Activated naive CD4-positive, alpha-beta T cell treated with anti-CD3 and anti-CD28 coated beads for 36 hours (primary cell): ENCODE measurements around the gene CYRIA. TPM values are rescaled to one million over a fixed set of nuclear protein-coding genes. Genes with fewer than 3 reads are reported as not detected.

Experiments used
- CTCF ChIA-PET: fragments of 350-600 bp; sonication (Branson Sonifier 250); formaldehyde crosslinking; loops from one replicate; lab custom pipeline; 2021; ENCODE audit warnings: antibody characterized with exemption; lab: Charles Lee
- DNase-seq: peaks from one replicate; pipeline ENCODE4 v3.0.0-alpha.2; 2020
- H3K27ac Mint-ChIP-seq: one replicate; pipeline ENCODE4 v1.8.0; 2021; ENCODE audit warnings: mild to moderate bottlenecking, mixed read lengths
- H3K27me3 Mint-ChIP-seq: one replicate; pipeline ENCODE4 v1.8.0; 2021; ENCODE audit warnings: low read depth, mixed read lengths
- H3K36me3 Mint-ChIP-seq: one replicate; pipeline ENCODE4 v1.8.0; 2021; ENCODE audit warnings: low read depth, mixed read lengths
- H3K4me1 Mint-ChIP-seq: one replicate; pipeline ENCODE4 v1.8.0; 2021; ENCODE audit warnings: low read depth, mixed read lengths
- H3K4me3 Mint-ChIP-seq: one replicate; pipeline ENCODE4 v1.8.0; 2021; ENCODE audit warnings: mild to moderate bottlenecking, moderate library complexity, mixed read lengths
- H3K9me3 Mint-ChIP-seq: one replicate; pipeline ENCODE4 v1.8.0; 2021; ENCODE audit warnings: mixed read lengths
- intact Hi-C: fragments of 100-400 bp; cut with micrococcal nuclease; formaldehyde crosslinking; loops from one replicate; pipeline ENCODE4 v1.15.1; 2023
- total RNA-seq, 2 experiments: library from RNA; stranded (reverse); gene quantifications; one replicate each; pipeline ENCODE4 v1.2.3, GENCODE V29; 2021

Gene CYRIA
- total RNA-seq, 2 experiments from 2014 or later, result 1.0 to 1.2 TPM

DNA sequence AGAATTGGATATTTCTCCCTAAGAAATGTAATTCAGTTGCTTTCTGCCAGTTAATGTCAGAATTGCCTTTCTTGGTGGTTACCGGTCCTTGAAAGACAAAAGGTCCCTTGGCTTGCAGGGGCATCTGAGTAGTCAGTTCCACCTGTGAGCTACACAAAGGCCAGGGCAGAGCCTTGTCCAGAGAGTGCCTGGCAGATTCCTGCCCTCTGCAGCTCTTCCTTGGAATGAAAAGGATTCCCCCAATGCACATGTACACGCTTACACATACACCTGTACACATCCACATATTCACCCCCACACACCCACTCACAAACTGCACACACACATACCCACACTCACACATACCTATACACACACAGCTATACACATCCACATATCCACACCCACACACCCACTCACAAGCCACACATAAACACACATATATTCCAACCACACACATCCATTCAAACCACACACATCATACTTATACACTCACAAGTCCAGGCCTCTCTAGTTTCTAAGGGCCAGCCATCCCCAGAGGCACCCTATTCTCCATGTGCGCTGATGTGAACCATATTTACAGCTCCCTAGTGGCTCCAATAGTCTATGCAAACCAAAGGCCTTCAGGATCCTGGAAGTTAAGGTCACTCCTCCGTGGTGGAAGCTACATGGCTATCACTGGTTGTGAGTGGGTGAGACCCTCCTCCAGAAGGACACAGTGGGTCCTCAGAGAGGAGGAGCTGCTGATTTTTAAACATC is 9.6 kb downstream of the CYRIA start:
- Mint-ChIP-seq H3K27me3 (peaks cover 3% of the 10 kb centered on the region), H3K4me3 (no peak overlapping the region), H3K27ac (no peak overlapping the region)

DNA sequence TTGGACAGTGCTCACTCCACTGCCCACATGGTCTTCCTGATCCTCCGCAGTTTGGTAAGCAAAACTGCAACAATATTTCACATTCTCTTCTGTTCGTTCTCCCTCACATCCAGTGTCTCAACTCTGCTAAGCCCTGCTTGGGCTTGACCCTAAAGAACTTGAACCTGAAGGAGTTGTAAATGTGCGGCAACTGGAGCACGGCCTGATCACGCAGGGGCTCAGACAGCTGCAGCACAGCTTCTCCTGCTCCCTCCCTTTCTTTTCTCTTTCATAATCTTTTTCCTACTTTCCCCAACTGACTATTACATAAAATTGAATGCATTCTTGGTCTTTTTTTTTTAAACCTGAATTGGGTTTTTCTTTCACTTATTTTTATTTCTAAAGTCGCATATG is 10.2 kb downstream of the CYRIA start:
- Mint-ChIP-seq H3K4me1 (no peaks in the 10 kb centered on the region), H3K4me3 (no peak overlapping the region), H3K27ac (no peak overlapping the region), H3K27me3 (peaks cover 3% of the 10 kb centered on the region), H3K36me3 (no peaks in the 10 kb centered on the region), H3K9me3 (no peaks in the 10 kb centered on the region)
- DNase-seq, result no peak
- intact Hi-C loops, result no loop called here
- CTCF ChIA-PET, result interaction anchor here (0.7 to 1.6 kb wide), 2 partner anchors 102 to 928 kb away, joined by 4 to 5 read pairs; no protein-coding TSS in a partner anchor

More for the DNA sequence above, 9.6 kb downstream of the CYRIA start:
- CTCF ChIA-PET, result no interaction called here
- H3K4me1 Mint-ChIP-seq, result no peaks in the 10 kb centered on the region
- intact Hi-C loops, result no loop called here
- no peaks in the 10 kb centered on the region for H3K9me3 Mint-ChIP-seq
- no peak for DNase-seq
- H3K36me3 Mint-ChIP-seq, result no peaks in the 10 kb centered on the region

DNA sequence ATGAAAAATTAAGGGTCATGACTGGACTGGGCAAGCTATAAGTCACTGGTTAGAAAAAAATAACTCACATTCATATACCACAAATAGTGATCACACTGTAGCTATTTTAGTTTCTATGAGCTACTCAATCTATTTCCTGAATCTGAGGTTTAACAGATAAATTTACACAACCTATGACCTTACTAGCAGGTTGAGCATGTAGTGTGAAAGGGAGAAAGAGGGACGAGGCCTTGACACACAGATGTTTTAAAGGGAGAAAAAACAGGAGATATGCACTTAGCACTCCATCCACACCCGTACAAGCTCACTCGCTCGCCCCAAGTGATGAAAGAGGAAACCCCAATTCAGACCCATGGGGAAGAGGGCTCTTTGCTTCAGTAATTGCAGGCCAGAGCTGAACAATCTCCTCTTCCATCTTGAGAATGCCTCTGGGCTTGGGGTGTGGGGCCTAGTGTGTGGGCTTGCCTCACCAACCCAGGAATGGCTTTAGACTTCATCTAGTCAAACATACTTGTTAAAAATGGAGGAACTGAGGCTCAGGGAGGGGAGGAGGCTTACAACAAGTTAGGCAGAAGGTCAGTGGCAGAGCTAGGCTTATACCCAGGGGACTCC is 10.7 kb downstream of the CYRIA start:
- DNase-seq, result no peak
- intact Hi-C loops, result no loop called here
- no peaks in the 10 kb centered on the region for H3K4me1 Mint-ChIP-seq
- H3K27me3 Mint-ChIP-seq, result peaks cover 3% of the 10 kb centered on the region
- H3K4me3 Mint-ChIP-seq, result no peak overlapping the region
- no peaks in the 10 kb centered on the region for H3K9me3 Mint-ChIP-seq
- no peak overlapping the region for H3K27ac Mint-ChIP-seq
- CTCF ChIA-PET, result interaction anchor here (0.7 to 1.6 kb wide), 2 partner anchors 102 to 928 kb away, joined by 4 to 5 read pairs; no protein-coding TSS in a partner anchor
- no peaks in the 10 kb centered on the region for H3K36me3 Mint-ChIP-seq

DNA sequence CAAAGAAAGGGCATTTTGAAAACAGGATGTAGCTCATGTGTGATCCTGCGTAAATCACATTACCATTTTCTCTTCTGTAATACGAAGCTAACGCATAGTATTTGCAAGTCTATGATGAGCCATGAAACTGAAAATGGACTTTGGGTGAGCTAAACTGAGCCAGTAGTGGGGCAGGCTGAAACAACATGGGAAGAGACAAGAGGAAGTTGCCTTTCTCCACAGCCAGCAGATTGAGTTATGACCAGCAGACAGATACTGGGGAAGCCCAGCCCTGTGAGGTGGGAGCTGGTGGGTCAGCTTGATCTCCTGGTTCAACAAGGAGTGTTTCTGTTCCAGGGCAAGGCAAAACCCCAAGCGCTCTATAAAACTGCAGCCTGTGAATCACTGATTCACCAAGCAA is 11.8 kb downstream of the CYRIA start:
- no peak overlapping the region for H3K4me3 Mint-ChIP-seq
- no peaks in the 10 kb centered on the region for H3K4me1 Mint-ChIP-seq
- CTCF ChIA-PET, result interaction anchor here (1.3 to 1.6 kb wide), 2 partner anchors 45 to 104 kb away, joined by 3 to 5 read pairs; no protein-coding TSS in a partner anchor
- no peaks in the 10 kb centered on the region for H3K9me3 Mint-ChIP-seq
- DNase-seq, result no peak
- H3K36me3 Mint-ChIP-seq, result no peaks in the 10 kb centered on the region
- intact Hi-C loops, result no loop called here
- no peak overlapping the region for H3K27ac Mint-ChIP-seq
- H3K27me3 Mint-ChIP-seq, result peaks cover 3% of the 10 kb centered on the region

DNA sequence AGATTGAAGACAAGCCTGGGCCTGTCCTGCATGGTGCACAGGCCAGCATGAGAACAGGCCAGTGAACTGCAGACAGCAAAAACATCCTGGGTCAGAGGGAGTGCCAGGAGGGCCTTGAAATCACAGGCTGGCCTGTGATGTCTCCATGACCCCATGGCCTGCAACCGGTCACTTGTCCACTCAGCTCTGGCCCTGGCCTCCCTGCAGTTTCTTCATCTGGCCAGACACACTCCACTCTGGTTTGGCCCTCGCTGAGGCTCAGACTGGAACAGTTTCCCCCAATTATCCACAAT is 12.6 kb downstream of the CYRIA start:
- Mint-ChIP-seq H3K4me1 (no peaks in the 10 kb centered on the region), H3K4me3 (no peak overlapping the region), H3K27ac (no peak overlapping the region), H3K9me3 (no peaks in the 10 kb centered on the region), H3K27me3 (no peaks in the 10 kb centered on the region), H3K36me3 (no peaks in the 10 kb centered on the region)
- no peak for DNase-seq
- CTCF ChIA-PET, result interaction anchor here (1.3 kb wide), 1 partner anchor 44 kb away, joined by 3 read pairs; no protein-coding TSS in a partner anchor
- intact Hi-C loops, result no loop called here

DNA sequence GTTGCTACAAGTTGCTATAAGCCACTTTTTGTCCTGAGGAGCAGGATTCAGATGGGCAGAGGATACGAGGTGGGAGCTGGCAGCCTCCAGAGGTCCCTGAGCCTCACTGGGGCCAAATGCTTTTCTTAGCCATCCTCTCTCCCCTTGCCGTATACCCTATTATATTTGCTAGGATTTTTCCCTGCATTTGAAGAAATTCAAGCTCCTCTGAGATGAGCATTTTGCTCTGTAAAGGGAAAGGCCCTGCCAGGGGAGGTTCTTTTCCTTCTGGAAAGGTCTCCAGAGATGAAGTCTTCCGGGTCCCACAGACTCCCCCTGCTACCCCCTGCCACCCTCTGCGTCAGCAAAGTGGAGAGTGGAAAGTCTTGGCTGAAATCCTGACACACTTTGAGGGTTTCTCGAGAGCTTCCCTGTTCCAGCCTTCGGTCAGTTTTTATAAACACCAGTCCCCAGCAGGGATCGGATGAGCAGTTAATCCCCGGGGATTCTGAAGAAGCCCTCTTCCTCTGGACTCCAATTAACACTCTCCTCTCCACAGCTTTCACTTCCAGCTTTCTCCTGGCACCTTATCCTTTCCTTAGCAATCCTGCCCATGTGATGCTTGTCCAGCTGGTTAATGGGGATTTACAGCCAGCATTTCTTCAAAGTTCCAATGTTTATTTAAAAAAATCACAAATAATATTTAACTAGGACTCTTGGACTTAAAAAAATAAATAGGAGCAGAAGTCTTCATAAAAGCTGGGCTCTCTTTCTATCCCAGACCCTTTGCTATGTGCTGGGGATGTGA is 13.1 kb downstream of the CYRIA start:
- intact Hi-C loops, result no loop called here
- H3K27me3 Mint-ChIP-seq, result no peaks in the 10 kb centered on the region
- no peaks in the 10 kb centered on the region for H3K36me3 Mint-ChIP-seq
- DNase-seq, result no peak
- no peaks in the 10 kb centered on the region for H3K4me1 Mint-ChIP-seq
- CTCF ChIA-PET, result interaction anchor here (1.3 kb wide), 1 partner anchor 43 kb away, joined by 3 read pairs; no protein-coding TSS in a partner anchor
- no peak overlapping the region for H3K4me3 Mint-ChIP-seq
- no peak overlapping the region for H3K27ac Mint-ChIP-seq
- no peaks in the 10 kb centered on the region for H3K9me3 Mint-ChIP-seq

DNA sequence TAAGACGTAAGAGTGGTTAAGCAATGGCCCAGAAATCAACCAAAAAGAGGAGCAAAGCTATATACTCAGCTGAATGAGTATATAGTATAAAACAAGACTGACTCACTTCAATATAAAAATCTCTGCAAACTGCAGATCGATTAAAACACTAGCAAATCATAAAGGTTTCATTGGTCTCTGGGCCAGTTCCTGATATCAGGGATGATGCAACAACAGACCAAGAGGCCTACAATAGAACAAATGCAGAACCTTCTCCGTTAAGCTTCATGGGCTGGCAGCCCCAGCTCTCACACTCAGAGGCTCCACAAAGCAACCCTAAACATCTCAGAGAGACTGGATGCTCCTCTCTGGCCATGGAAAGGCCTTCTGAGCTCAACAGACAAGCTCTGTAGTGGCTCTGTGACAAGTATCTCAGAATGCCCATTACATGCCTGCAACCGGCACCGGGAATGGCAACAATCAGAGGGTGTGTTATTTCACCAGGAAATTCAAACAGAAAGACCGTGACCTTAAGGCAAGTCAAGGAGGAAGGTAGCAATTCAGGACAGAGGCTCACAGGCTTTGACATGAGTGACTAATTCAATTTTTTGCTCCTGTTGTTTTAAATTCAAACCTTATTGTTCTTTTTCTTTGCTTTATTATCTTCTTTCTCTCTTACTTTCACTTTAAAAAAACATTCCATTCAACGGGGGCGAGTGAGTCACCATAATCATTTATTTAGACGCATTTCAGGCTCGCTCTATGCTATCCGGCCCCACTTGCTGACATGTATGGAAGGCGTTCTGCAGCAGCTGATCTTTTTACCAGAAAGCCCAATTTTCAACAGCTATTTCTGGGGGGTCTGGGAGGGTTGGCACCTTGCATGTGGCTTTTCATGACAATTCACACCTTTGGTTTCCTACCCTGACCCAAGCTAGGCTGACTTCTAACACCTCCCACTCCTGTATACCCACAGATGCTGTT is 15.1 kb downstream of the CYRIA start:
- Mint-ChIP-seq H3K27me3 (no peaks in the 10 kb centered on the region), H3K9me3 (no peaks in the 10 kb centered on the region), H3K4me3 (no peak overlapping the region), H3K36me3 (no peaks in the 10 kb centered on the region), H3K4me1 (no peaks in the 10 kb centered on the region), H3K27ac (no peak overlapping the region)
- CTCF ChIA-PET, result no interaction called here
- intact Hi-C loops, result no loop called here
- DNase-seq, result no peak

DNA sequence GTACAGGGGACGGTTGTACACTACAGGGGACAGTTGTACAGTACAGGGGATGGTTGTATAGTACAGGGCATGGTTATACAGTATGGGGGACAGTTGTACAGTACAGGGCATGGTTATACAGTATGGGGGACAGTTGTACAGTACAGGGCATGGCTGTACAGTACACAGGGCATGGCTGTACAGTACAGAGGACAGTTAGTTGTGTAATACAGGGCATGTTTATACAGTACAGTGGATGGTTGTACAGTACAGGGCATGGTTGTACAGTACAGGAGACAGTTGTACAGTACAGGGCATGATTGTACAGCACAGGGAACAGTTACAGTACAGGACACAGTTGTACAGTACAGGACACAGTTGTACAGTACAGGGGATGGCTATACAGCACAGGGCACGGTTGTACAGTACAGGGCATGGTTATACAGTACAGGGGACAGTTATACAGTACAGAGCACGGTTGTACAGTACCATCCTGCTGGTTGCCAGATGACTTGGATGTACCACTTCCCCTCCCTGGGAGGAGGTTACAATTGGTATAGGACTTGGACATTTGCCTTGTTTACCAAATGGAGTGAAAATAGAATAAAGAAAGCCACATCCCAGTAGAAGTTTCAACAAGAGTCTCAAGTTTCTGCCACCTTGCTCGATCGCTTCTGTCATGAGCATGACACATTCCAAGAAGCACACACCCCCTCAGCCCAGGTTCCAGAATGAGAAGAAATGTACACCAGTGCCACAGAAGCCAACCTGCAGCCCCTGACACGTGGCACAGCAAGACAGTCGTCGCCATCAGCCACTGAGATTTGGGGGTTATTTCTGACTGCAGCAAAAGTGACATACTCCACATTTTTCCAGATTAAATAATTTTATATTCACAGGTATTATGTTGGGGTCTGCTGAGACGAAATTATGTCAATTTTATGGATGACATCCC is 16.0 kb downstream of the CYRIA start:
- H3K4me1 Mint-ChIP-seq, result no peaks in the 10 kb centered on the region
- intact Hi-C loops, result no loop called here
- H3K4me3 Mint-ChIP-seq, result no peak overlapping the region
- H3K9me3 Mint-ChIP-seq, result no peaks in the 10 kb centered on the region
- no peak overlapping the region for H3K27ac Mint-ChIP-seq
- H3K36me3 Mint-ChIP-seq, result no peaks in the 10 kb centered on the region
- CTCF ChIA-PET, result no interaction called here
- DNase-seq, result no peak
- H3K27me3 Mint-ChIP-seq, result no peaks in the 10 kb centered on the region

DNA sequence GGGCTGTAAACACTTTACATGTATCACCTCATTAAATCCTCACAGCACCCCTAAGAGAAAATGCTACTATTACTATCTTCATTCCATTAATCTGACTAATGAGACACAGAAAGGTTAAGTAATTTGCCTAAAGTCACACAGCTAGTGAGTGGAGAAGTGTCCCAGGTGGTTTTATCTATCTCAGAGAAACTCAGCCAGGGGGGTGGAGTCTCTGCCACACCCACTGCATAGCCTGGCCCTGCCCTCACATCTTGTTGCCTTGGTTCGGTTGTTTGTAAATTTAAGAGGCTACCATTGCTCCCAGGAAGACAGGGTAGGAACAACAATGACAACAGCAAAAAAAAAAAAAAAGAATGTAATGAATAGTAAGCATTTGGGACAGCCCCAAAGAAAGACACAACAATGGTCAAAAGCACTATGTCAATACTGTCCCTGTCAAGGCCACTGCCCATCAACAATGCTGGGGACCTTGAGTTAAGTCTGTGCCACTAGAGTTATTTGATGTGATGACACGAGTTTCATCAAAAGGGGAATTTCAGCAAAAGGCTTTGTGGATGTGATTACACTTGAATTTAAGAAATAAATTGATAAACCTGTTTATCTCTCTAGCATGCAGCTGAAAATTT is 17.5 kb downstream of the CYRIA start:
- intact Hi-C loops, result no loop called here
- H3K27ac Mint-ChIP-seq, result no peak overlapping the region
- no peaks in the 10 kb centered on the region for H3K9me3 Mint-ChIP-seq
- H3K36me3 Mint-ChIP-seq, result no peaks in the 10 kb centered on the region
- no peaks in the 10 kb centered on the region for H3K4me1 Mint-ChIP-seq
- DNase-seq, result no peak
- no peak overlapping the region for H3K4me3 Mint-ChIP-seq
- H3K27me3 Mint-ChIP-seq, result no peaks in the 10 kb centered on the region
- CTCF ChIA-PET, result no interaction called here

DNA sequence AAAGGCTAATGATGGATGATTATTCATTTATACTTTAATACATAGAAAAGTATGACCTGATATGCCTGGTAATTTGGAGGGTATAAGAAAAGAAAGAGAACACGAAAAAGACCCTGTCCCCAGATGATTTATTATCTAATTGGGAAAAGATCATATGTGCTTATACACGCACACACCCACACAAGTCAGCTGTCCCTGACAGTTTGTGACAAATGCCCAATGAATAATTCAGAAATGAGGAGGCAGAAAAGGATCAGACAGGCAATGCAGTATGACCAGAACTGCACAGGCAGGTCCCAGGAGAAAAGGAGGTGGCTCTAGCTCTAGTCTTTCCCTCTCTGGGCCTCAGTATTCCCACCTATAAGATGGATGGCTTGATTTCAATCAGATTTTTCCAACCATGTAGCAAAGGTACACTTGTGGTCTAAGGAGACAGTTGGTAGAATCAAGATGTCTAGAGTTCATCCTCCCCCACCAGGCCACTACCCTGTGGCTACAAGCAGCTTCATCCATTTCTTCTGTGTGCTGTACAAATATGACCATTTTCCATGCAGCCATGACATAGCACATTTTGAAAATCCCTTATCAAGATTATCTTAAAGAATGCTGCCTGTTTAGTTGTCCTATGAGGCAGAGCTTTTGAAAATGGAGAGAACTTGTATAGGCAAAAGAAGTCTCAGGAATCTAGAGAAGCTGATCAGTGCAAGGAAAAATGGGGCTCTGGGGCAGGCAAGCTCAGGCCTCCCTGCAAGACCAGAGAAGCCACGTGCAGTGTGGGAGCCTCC is 19.7 kb downstream of the CYRIA start:
- H3K9me3 Mint-ChIP-seq, result no peaks in the 10 kb centered on the region
- DNase-seq, result no peak
- no peaks in the 10 kb centered on the region for H3K4me1 Mint-ChIP-seq
- H3K27ac Mint-ChIP-seq, result no peak overlapping the region
- H3K36me3 Mint-ChIP-seq, result no peaks in the 10 kb centered on the region
- no peaks in the 10 kb centered on the region for H3K27me3 Mint-ChIP-seq
- H3K4me3 Mint-ChIP-seq, result no peak overlapping the region
- CTCF ChIA-PET, result no interaction called here
- intact Hi-C loops, result no loop called here
